SK-N-SH treated with all-trans-retinoic acid at 6 μM for 48 hours (cell line): Measurements from ENCODE around the gene RSBN1.

Experiments used
- ARNTL ChIP-seq: fragments of 450-650 bp; formaldehyde crosslinking; IDR thresholded peaks from 2 replicates; pipeline ENCODE4 v1.5.0; 2020; ENCODE audit warnings: low read depth, mild to moderate bottlenecking, moderate library complexity, borderline replicate concordance
- GLIS3 ChIP-seq: fragments of 250-450 bp; sonication (Bioruptor Pico); IDR thresholded peaks from 2 replicates; pipeline ENCODE4 v1.5.0; 2020; ENCODE audit warnings: mild to moderate bottlenecking, moderate library complexity
- RARB ChIP-seq: fragments of 250-450 bp; sonication (Bioruptor Pico); IDR thresholded peaks from 2 replicates; pipeline ENCODE4 v1.8.0; 2021; ENCODE audit warnings: mild to moderate bottlenecking, moderate library complexity
- TCF4 ChIP-seq: fragments of 250-450 bp; sonication (Bioruptor Pico); IDR thresholded peaks from 2 replicates; pipeline ENCODE4 v1.8.0; 2021; ENCODE audit warnings: mild to moderate bottlenecking, moderate library complexity, borderline replicate concordance
- ZFP30 ChIP-seq: fragments of 450-650 bp; formaldehyde crosslinking; IDR thresholded peaks from 2 replicates; pipeline ENCODE4 v1.5.0; 2022; ENCODE audit warnings: mild to moderate bottlenecking, moderate library complexity
- ZNF565 ChIP-seq: fragments of 450-650 bp; formaldehyde crosslinking; conservative IDR thresholded peaks from 2 replicates; pipeline ENCODE4 v1.5.0; 2020; ENCODE audit warnings: low read depth, mild to moderate bottlenecking, moderate library complexity
- TF ChIP-seq, protein P1 (sequence below): fragments of 250-450 bp; sonication (Bioruptor Pico); IDR thresholded peaks from 2 replicates; pipeline ENCODE4 v1.5.1; 2020; ENCODE audit warnings: low read depth, mild to moderate bottlenecking, moderate library complexity
- TF ChIP-seq, protein P2 (sequence below): fragments of 250-450 bp; sonication (Bioruptor Pico); IDR thresholded peaks from 2 replicates; pipeline ENCODE4 v1.8.0; 2020; ENCODE audit warnings: mild to moderate bottlenecking, moderate library complexity, borderline replicate concordance
- TF ChIP-seq, protein P3 (sequence below): fragments of 250-450 bp; sonication (Bioruptor Pico); IDR thresholded peaks from 2 replicates; pipeline ENCODE4 v1.5.1; 2021; ENCODE audit warnings: mild to moderate bottlenecking, moderate library complexity

DNA sequence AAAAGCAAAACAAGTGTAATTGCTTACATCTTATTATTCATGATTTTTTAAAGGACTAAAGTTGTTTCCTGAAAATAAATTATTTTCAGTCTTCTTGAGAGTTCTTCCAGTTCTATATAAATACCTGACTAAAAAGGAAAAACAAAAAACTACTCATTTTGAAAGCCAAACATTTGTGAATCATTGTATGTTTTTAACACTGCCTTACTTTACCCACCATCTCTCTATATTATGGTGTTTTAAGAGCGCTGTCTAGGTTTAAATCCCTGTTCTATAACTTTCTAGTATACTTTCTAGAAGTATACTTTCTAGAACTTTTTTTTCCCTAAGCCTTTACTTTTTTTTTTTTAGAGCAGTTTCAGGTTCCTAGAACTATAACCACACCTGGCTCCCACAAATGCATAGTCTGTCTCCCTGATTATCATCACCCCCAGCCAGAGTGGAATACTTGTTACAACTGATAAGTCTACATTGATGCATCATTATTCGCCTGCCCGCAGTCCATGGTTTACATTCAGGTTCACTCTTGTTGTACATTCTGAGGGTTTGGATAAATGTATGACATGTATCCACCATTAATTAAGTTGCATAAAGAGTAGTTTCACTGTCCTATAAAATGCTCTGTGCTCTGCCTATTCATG lies 9.8 kb downstream of the RSBN1 start:
- no peak for TF ChIP-seq RARB (CRISPR knock-in tag)
- TF ChIP-seq, protein P1, sequence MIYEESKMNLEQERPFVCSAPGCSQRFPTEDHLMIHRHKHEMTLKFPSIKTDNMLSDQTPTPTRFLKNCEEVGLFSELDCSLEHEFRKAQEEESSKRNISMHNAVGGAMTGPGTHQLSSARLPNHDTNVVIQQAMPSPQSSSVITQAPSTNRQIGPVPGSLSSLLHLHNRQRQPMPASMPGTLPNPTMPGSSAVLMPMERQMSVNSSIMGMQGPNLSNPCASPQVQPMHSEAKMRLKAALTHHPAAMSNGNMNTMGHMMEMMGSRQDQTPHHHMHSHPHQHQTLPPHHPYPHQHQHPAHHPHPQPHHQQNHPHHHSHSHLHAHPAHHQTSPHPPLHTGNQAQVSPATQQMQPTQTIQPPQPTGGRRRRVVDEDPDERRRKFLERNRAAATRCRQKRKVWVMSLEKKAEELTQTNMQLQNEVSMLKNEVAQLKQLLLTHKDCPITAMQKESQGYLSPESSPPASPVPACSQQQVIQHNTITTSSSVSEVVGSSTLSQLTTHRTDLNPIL (CRISPR knock-in tag): no peak
- no peak for TF ChIP-seq GLIS3 (CRISPR knock-in tag)
- TF ChIP-seq ZNF565: no peak
- TF ChIP-seq, protein P2, sequence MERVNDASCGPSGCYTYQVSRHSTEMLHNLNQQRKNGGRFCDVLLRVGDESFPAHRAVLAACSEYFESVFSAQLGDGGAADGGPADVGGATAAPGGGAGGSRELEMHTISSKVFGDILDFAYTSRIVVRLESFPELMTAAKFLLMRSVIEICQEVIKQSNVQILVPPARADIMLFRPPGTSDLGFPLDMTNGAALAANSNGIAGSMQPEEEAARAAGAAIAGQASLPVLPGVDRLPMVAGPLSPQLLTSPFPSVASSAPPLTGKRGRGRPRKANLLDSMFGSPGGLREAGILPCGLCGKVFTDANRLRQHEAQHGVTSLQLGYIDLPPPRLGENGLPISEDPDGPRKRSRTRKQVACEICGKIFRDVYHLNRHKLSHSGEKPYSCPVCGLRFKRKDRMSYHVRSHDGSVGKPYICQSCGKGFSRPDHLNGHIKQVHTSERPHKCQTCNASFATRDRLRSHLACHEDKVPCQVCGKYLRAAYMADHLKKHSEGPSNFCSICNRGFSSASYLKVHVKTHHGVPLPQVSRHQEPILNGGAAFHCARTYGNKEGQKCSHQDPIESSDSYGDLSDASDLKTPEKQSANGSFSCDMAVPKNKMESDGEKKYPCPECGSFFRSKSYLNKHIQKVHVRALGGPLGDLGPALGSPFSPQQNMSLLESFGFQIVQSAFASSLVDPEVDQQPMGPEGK: no peak
- TF ChIP-seq ARNTL: no peak
- TF ChIP-seq TCF4 (CRISPR knock-in tag): no peak
- no peak for TF ChIP-seq ZFP30 (CRISPR knock-in tag)
- TF ChIP-seq, protein P3, sequence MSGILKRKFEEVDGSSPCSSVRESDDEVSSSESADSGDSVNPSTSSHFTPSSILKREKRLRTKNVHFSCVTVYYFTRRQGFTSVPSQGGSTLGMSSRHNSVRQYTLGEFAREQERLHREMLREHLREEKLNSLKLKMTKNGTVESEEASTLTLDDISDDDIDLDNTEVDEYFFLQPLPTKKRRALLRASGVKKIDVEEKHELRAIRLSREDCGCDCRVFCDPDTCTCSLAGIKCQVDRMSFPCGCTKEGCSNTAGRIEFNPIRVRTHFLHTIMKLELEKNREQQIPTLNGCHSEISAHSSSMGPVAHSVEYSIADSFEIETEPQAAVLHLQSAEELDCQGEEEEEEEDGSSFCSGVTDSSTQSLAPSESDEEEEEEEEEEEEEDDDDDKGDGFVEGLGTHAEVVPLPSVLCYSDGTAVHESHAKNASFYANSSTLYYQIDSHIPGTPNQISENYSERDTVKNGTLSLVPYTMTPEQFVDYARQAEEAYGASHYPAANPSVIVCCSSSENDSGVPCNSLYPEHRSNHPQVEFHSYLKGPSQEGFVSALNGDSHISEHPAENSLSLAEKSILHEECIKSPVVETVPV (CRISPR knock-in tag): no peak
